SK-N-SH (cell line): ENCODE measurements around the gene SP6.

Experiments
- CTCF ChIP-seq: fragments of 200-600 bp; sonication (generic); IDR thresholded peaks from 2 replicates; pipeline ENCODE4 v1.6.1; 2017; ENCODE audit warnings: antibody characterized with exemption, mild to moderate bottlenecking, moderate library complexity
- EP300 ChIP-seq, 2 experiments: IDR thresholded peaks; 2 replicates each; pipeline versions ENCODE4 v1.4.0 to v1.6.1; 2012; ENCODE audit warnings: borderline replicate concordance in 1 of 2, low read depth in 1 of 2, low read length in 1 of 2
- EZH2phosphoT487 ChIP-seq: fragments of 200-600 bp; sonication (generic); IDR thresholded peaks from 2 replicates; pipeline ENCODE4 v1.6.1; 2017; ENCODE audit warnings: low read depth, mixed run types, mild to moderate bottlenecking, antibody characterized with exemption, moderate library complexity, borderline replicate concordance
- FOXM1 ChIP-seq: IDR thresholded peaks from 2 replicates; pipeline ENCODE4 v1.4.0; 2012; ENCODE audit warnings: low read depth, mild to moderate bottlenecking
- GABPA ChIP-seq: IDR thresholded peaks from 2 replicates; pipeline ENCODE4 v1.4.0; 2012; ENCODE audit warnings: low read depth, mild to moderate bottlenecking
- GATA2 ChIP-seq: sonication (generic); formaldehyde crosslinking; IDR thresholded peaks from 2 replicates; pipeline ENCODE4 v1.5.0; 2020; ENCODE audit warnings: mild to moderate bottlenecking, missing genetic modification reagents
- NFIC ChIP-seq: IDR thresholded peaks from 2 replicates; pipeline ENCODE4 v1.4.0; 2012; ENCODE audit warnings: borderline replicate concordance

- no peak for TF ChIP-seq CTCF
- no peak for TF ChIP-seq FOXM1
- TF ChIP-seq GATA2 (CRISPR knock-in tag): no peak
- TF ChIP-seq EP300 (IDR thresholded peaks at IDR 0.05; ENCODE audit: borderline replicate concordance in 1 of 2, low read depth in 1 of 2, low read length in 1 of 2): no peak
- no peak for TF ChIP-seq GABPA
- TF ChIP-seq EZH2phosphoT487: no peak
- no peak for TF ChIP-seq NFIC
Observed at GRCh38 chr17:47899643-47900042, 48.7 kb upstream of the SP6 start.
